ENCODE data around the gene ACTN4.

- TF ChIP-seq POLR2A (IDR thresholded peaks at IDR 0.05; ENCODE audit: low read depth, low read length) (no peak), POLR2AphosphoS5 (IDR thresholded peaks at IDR 0.05; ENCODE audit: low read depth, low read length) (no peak)
Measured at GRCh38 chr19:38721496-38721895, 74.0 kb downstream of the ACTN4 start.

All from GM12892 (cell line).